Liver (tissue), 9 donors: ENCODE data around the gene S1PR4. TPM values are rescaled to one million over a fixed set of nuclear protein-coding genes. Genes with fewer than 3 reads are reported as not detected.

ENCODE experiments used
- DNase-seq: peaks from one replicate; pipeline ENCODE4 v3.0.0-alpha.2; 2017; ENCODE audit warnings: low spot score
- H3K27ac ChIP-seq, 2 donors: one replicate each; pipeline ENCODE4 v1.7.0; 2013; ENCODE audit warnings: inconsistent platforms in 2 of 2, low read length in 2 of 2, control low read depth in 1 of 2, low read depth in 1 of 2, mild to moderate bottlenecking in 1 of 2
- H3K27me3 ChIP-seq, 4 donors: one replicate each; pipeline versions ENCODE4 v1.6.1 to v1.7.0; 2013; ENCODE audit warnings: low read length in 3 of 4, inconsistent platforms in 1 of 4, mild to moderate bottlenecking in 1 of 4, moderate library complexity in 1 of 4; ENCODE audit not compliant: control insufficient read depth in 4 of 4, insufficient read depth in 4 of 4
- H3K36me3 ChIP-seq, 4 donors: one replicate each; pipeline versions ENCODE4 v1.6.1 to v1.7.0; 2013; ENCODE audit warnings: low read length in 3 of 4, mild to moderate bottlenecking in 3 of 4, low read depth in 1 of 4, moderate library complexity in 1 of 4; ENCODE audit not compliant: control insufficient read depth in 4 of 4, insufficient read depth in 3 of 4
- H3K4me1 ChIP-seq, 4 donors: one replicate each; pipeline versions ENCODE4 v1.6.1 to v1.7.0; 2013; ENCODE audit warnings: low read length in 3 of 4, mild to moderate bottlenecking in 3 of 4, moderate library complexity in 1 of 4; ENCODE audit not compliant: control insufficient read depth in 4 of 4, insufficient read depth in 4 of 4
- H3K4me3 ChIP-seq, 3 donors: one replicate each; pipeline versions ENCODE4 v1.6.1 to v1.7.0; 2013; ENCODE audit warnings: low read length in 3 of 3, control low read depth in 1 of 3, low read depth in 1 of 3, mild to moderate bottlenecking in 1 of 3
- H3K9ac ChIP-seq, 2 donors: one replicate each; pipeline ENCODE4 v1.7.0; 2013; ENCODE audit warnings: low read length in 2 of 2, mild to moderate bottlenecking in 2 of 2, moderate library complexity in 2 of 2, control low read depth in 1 of 2, low read depth in 1 of 2
- H3K9me3 ChIP-seq, 4 donors: one replicate each; pipeline versions ENCODE4 v1.6.1 to v1.7.0; 2013; ENCODE audit warnings: low read length in 3 of 4; ENCODE audit not compliant: control insufficient read depth in 4 of 4
- ATF3 ChIP-seq: IDR thresholded peaks from 2 replicates; pipeline ENCODE4 v1.6.1; 2016; ENCODE audit warnings: antibody characterized with exemption
- CTCF ChIP-seq: fragments of 150-350 bp; IDR thresholded peaks from 2 replicates; pipeline ENCODE4 v1.5.1; 2017; ENCODE audit warnings: improper control_type of control experiment, low read depth, low read length; ENCODE audit not compliant: missing input control
- EGR1 ChIP-seq, 2 donors: IDR thresholded peaks; 2 replicates each; pipeline ENCODE4 v1.6.1; 2016 to 2018; ENCODE audit warnings: antibody characterized with exemption in 2 of 2, low read depth in 2 of 2
- FOXA1 ChIP-seq: IDR thresholded peaks from 2 replicates; pipeline ENCODE4 v1.6.1; 2016; ENCODE audit warnings: antibody characterized with exemption
- FOXA2 ChIP-seq: IDR thresholded peaks from 2 replicates; pipeline ENCODE4 v1.6.1; 2016; ENCODE audit warnings: antibody characterized with exemption
- HNF4A ChIP-seq, 2 donors: conservative IDR thresholded peaks; 2 replicates each; pipeline ENCODE4 v1.6.1; 2016; ENCODE audit warnings: antibody characterized with exemption in 2 of 2, mild to moderate bottlenecking in 2 of 2
- HNF4G ChIP-seq: IDR thresholded peaks from 2 replicates; pipeline ENCODE4 v1.6.1; 2016; ENCODE audit warnings: antibody characterized with exemption
- JUND ChIP-seq, 2 donors: IDR thresholded peaks; 2 replicates each; pipeline ENCODE4 v1.6.1; 2016; ENCODE audit warnings: antibody characterized with exemption in 2 of 2
- MAX ChIP-seq: IDR thresholded peaks from 2 replicates; pipeline ENCODE4 v1.6.1; 2016; ENCODE audit warnings: antibody characterized with exemption
- SP1 ChIP-seq: IDR thresholded peaks from 2 replicates; pipeline ENCODE4 v1.6.1; 2018; ENCODE audit warnings: antibody characterized with exemption, mild to moderate bottlenecking
- TAF1 ChIP-seq: conservative IDR thresholded peaks from 2 replicates; pipeline ENCODE4 v1.6.1; 2016; ENCODE audit warnings: antibody characterized with exemption, mild to moderate bottlenecking
- WGBS: extraction: QIAGEN DNeasy Blood & Tissue Kit; methylation state at CpG from one replicate; pipeline ENCODE4 v1.1.7; 2013; 5-methylcytosine and 5-hydroxymethylcytosine counted together
- polyA plus RNA-seq, 2 donors: library from polyadenylated mRNA; stranded (reverse) in 1 of 2; unstranded in 1 of 2; fragments of 200-250 nt in 1 of 2; fragments of >200 nt in 1 of 2; fragmentation: Nextera tagmentation in 1 of 2; extraction: Ambion mirVana in 1 of 2; gene quantifications; one replicate each; pipeline versions ENCODE4 v1.2.1 to v1.2.3, GENCODE V29; 2013 to 2015
- total RNA-seq, 2 donors: library from RNA; depleted of rRNA; stranded (reverse); fragments of >200 nt; gene quantifications; one replicate each; pipeline ENCODE4 v1.2.3, GENCODE V29; 2014
- donor health status: healthy.
- donor health status: healthy.
- donor health status: healthy.
- donor health status: healthy.
- donor health status: healthy.

The S1PR4 gene
- total and polyA plus RNA-seq, 4 donors = 0.93 to 11.0 (median 2.1) TPM

- Histone ChIP-seq H3K27me3 (peaks cover 0 to 8% (median under 1%) of the 10 kb centered on the region in 4 donors), H3K4me3 (peak within 1 kb of the TSS in 1 of 3 donors; percentile 44), H3K9me3 (no peaks in the 10 kb centered on the region)
Measured at GRCh38 chr19:3224346-3225168, 46.0 kb downstream of the S1PR4 start, which contains the start of gene CELF5. TSS of gene CELF5 (plus strand) at chr19:3224661. CDS start at chr19:3224740, 79 bp downstream.

GRCh38 chr19:3225169-3225485 lies 46.6 kb downstream of the S1PR4 start:
- DNase-seq = no peak
- Histone ChIP-seq H3K36me3 (no peaks in the 10 kb centered on the region), H3K4me1 (peaks cover 0 to 2% (median 0%) of the 10 kb centered on the region in 4 donors), H3K4me3 (no peak overlapping the region), H3K27ac (no peak overlapping the region), H3K9ac (no peak overlapping the region), H3K27me3 (peaks cover 0 to 8% (median under 1%) of the 10 kb centered on the region in 4 donors), H3K9me3 (no peaks in the 10 kb centered on the region)
- 3% methylated on average over 9 of the region's 9 CpGs for WGBS
- TF ChIP-seq CTCF (no peak), SP1 (no peak), TAF1 (no peak), HNF4G (no peak), ATF3 (no peak), EGR1 (IDR thresholded peaks at IDR 0.05; ENCODE audit: low read depth in 2 of 2) (no peak), HNF4A (conservative IDR thresholded peaks at IDR 0.05) (no peak), FOXA1 (no peak), JUND (IDR thresholded peaks at IDR 0.05) (no peak), MAX (no peak)

More at GRCh38 chr19:3224346-3225168, 46.0 kb downstream of the S1PR4 start, which contains the start of gene CELF5:
- Histone ChIP-seq H3K9ac (no peak within 1 kb of the TSS), H3K36me3 (no peaks in the 10 kb centered on the region), H3K27ac (no peak within 1 kb of the TSS), H3K4me1 (peaks cover 0 to 2% (median 0%) of the 10 kb centered on the region in 4 donors)
- TF ChIP-seq CTCF (peak; percentile 49), TAF1 (no peak)
- WGBS = 3% methylated on average over 94 of the region's 94 CpGs
- DNase-seq = peak; percentile 61

GRCh38 chr19:3225677-3226093 lies 47.1 kb downstream of the S1PR4 start:
- no peak for DNase-seq
- WGBS = 39% methylated on average over 16 of the region's 16 CpGs
- TF ChIP-seq SP1 = no peak
- TF ChIP-seq FOXA2 = no peak
- peaks cover 0 to 2% (median 0%) of the 10 kb centered on the region in 4 donors for H3K4me1 ChIP-seq
- H3K4me3 ChIP-seq = no peak overlapping the region
- no peaks in the 10 kb centered on the region for H3K36me3 ChIP-seq
- H3K9ac ChIP-seq = no peak overlapping the region
- no peak overlapping the region for H3K27ac ChIP-seq
- H3K9me3 ChIP-seq = no peaks in the 10 kb centered on the region
- peaks cover 0 to 8% (median under 1%) of the 10 kb centered on the region in 4 donors for H3K27me3 ChIP-seq
